GM12864 (cell line): ENCODE measurements around the gene PRR7.
A peak's percentile ranks its signal among the peaks of the same experiment; 100 is the strongest.

ENCODE experiments used
- DNase-seq: peaks from one replicate; pipeline ENCODE4 v3.0.0-alpha.2; 2011; ENCODE audit warnings: low read depth
- H3K4me3 ChIP-seq: 2 replicates; pipeline ENCODE4 v1.5.1; 2011; ENCODE audit warnings: mild to moderate bottlenecking, low read depth, low read length, control low read depth
- CTCF ChIP-seq: IDR thresholded peaks from 2 replicates; pipeline ENCODE4 v1.5.1; 2011; ENCODE audit warnings: low read depth, mild to moderate bottlenecking, moderate library complexity, low read length, control low read depth, inconsistent platforms; ENCODE audit errors: missing control alignments

PRR7 gene

GRCh38 chr5:177430140-177430951 lies 16.3 kb upstream of the PRR7 start:
- no peak for DNase-seq
- peak; percentile 3 for TF ChIP-seq CTCF
- H3K4me3 ChIP-seq = peak overlapping the region; percentile 4

- no peak for TF ChIP-seq CTCF
- no peak for DNase-seq
- peak overlapping the region; percentile 4 for H3K4me3 ChIP-seq
Observed at GRCh38 chr5:177430972-177431316, 15.7 kb upstream of the PRR7 start.

- no peak for TF ChIP-seq CTCF
- DNase-seq = peak; percentile 87
- H3K4me3 ChIP-seq = peak overlapping the region; percentile 26
Observed at GRCh38 chr5:177431317-177432142, 15.1 kb upstream of the PRR7 start.

- peak overlapping the region; percentile 26 for H3K4me3 ChIP-seq
- TF ChIP-seq CTCF = no peak
- no peak for DNase-seq
Observed at GRCh38 chr5:177432143-177432838, 14.3 kb upstream of the PRR7 start.

- no peak for TF ChIP-seq CTCF
- no peak overlapping the region for H3K4me3 ChIP-seq
Observed at GRCh38 chr5:177432839-177433657, 13.6 kb upstream of the PRR7 start.

GRCh38 chr5:177433658-177434217 lies 12.9 kb upstream of the PRR7 start:
- H3K4me3 ChIP-seq = no peak overlapping the region
- TF ChIP-seq CTCF = no peak
- no peak for DNase-seq

More at GRCh38 chr5:177432839-177433657, 13.6 kb upstream of the PRR7 start:
- no peak for DNase-seq
